Lower lobe of right lung (tissue), 2 donors: ENCODE data around the gene SNAPC5. TPM values are rescaled to one million over a fixed set of nuclear protein-coding genes. Genes with fewer than 3 reads are reported as not detected.
A peak's percentile ranks its signal among the peaks of the same experiment; 100 is the strongest.

ENCODE experiments used
- ATAC-seq, 2 donors: fragments of 200-7000 bp; cut with Tn5 transposase; one replicate each; pipeline ENCODE4 v1.9.1; 2020 to 2022; ENCODE audit warnings: mild to moderate bottlenecking in 2 of 2, moderate library complexity in 2 of 2
- DNase-seq: peaks from one replicate; pipeline ENCODE4 v3.0.0-alpha.2; 2020
- H3K27ac ChIP-seq: fragments of 200-600 bp; one replicate; pipeline ENCODE4 v1.8.0; 2022
- H3K27me3 ChIP-seq: fragments of 200-600 bp; one replicate; pipeline ENCODE4 v1.8.0; 2022; ENCODE audit warnings: low read depth
- H3K36me3 ChIP-seq: fragments of 200-600 bp; one replicate; pipeline ENCODE4 v1.8.0; 2022; ENCODE audit warnings: mild to moderate bottlenecking
- H3K4me1 ChIP-seq: fragments of 200-600 bp; one replicate; pipeline ENCODE4 v1.8.0; 2022
- H3K4me3 ChIP-seq: fragments of 200-600 bp; one replicate; pipeline ENCODE4 v1.8.0; 2022; ENCODE audit warnings: mild to moderate bottlenecking
- H3K9me3 ChIP-seq: fragments of 200-600 bp; one replicate; pipeline ENCODE4 v1.8.0; 2022
- intact Hi-C: fragments of 100-400 bp; cut with DNase I; formaldehyde crosslinking; loops from one replicate; pipeline ENCODE4 v1.11.0; 2022
- total RNA-seq: library from RNA; stranded (reverse); fragmentation: NEBNext Ultra II Directional; extraction: Animal tissue kit (Norgen Biotek cat#: 25700); gene quantifications from one replicate; pipeline ENCODE4 v1.2.1, GENCODE V29; 2021
- TF ChIP-seq, protein P1 (sequence below): fragments of 200-600 bp; IDR thresholded peaks from one replicate; pipeline ENCODE4 v1.8.0; 2022; ENCODE audit warnings: antibody characterized with exemption, mild to moderate bottlenecking
- donor health status: DM: no; HTN: yes; CAD: no; lungs with severe emphysema.

The SNAPC5 gene
- total RNA-seq, 1 donor from 2014 or later = 26.1 TPM

- Histone ChIP-seq H3K27ac (no peak overlapping the region), H3K4me1 (no peaks in the 10 kb centered on the region), H3K27me3 (no peaks in the 10 kb centered on the region), H3K9me3 (no peaks in the 10 kb centered on the region), H3K36me3 (peaks cover 13% of the 10 kb centered on the region), H3K4me3 (no peak overlapping the region)
- DNase-seq (no peak), ATAC-seq (no peak)
- TF ChIP-seq, protein P1, sequence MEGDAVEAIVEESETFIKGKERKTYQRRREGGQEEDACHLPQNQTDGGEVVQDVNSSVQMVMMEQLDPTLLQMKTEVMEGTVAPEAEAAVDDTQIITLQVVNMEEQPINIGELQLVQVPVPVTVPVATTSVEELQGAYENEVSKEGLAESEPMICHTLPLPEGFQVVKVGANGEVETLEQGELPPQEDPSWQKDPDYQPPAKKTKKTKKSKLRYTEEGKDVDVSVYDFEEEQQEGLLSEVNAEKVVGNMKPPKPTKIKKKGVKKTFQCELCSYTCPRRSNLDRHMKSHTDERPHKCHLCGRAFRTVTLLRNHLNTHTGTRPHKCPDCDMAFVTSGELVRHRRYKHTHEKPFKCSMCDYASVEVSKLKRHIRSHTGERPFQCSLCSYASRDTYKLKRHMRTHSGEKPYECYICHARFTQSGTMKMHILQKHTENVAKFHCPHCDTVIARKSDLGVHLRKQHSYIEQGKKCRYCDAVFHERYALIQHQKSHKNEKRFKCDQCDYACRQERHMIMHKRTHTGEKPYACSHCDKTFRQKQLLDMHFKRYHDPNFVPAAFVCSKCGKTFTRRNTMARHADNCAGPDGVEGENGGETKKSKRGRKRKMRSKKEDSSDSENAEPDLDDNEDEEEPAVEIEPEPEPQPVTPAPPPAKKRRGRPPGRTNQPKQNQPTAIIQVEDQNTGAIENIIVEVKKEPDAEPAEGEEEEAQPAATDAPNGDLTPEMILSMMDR = no peak
- intact Hi-C loops = no loop called here
Observed at GRCh38 chr15:66523926-66524325, 26.4 kb upstream of the SNAPC5 start.

DNA sequence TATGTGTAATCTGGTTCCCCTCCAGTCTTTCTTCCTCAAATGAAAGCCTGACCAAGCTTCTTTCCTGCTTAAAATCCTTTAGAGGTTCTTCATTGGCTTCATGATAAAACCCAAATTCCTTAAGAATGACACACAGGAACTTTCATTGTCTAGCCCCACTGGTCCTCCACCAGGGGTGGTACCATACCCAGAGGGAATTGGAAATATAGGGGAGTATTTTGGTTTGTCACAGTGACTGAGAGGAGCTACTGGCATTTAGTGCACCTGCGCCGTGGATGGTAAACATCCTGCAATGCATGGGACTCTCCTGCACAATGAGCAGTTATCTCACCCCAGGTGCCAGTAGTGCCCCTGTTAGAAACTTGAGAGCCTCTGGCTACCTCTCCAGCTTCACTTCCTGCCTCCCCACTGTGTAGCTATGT lies 18.4 kb upstream of the SNAPC5 start:
- Histone ChIP-seq H3K9me3 (no peaks in the 10 kb centered on the region), H3K4me3 (no peak overlapping the region), H3K4me1 (no peaks in the 10 kb centered on the region), H3K27me3 (no peaks in the 10 kb centered on the region), H3K27ac (no peak overlapping the region), H3K36me3 (peaks cover 14% of the 10 kb centered on the region)
- DNase-seq (no peak), ATAC-seq (no peak)
- intact Hi-C loops = no loop called here
- TF ChIP-seq, protein P1 = no peak

DNA sequence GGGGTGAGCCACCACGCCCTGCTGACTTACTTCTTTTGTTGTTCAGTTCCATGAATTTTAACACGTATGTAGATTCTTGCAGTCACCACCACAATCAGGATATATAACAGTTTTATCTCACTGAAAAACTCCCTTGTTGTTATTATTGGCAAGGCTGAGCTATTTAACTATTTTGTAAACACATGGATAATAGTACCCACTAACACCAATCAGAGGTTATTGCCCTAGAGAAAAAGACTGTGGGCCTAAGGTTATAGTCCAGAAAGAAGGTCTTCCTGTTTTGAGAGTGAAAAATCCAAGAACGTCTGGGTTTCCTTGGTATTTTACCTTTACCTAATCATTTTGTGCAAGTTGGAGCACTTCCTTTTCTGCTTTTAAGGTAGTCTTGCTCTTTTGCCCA lies 17.0 kb upstream of the SNAPC5 start:
- Histone ChIP-seq H3K27ac (no peak overlapping the region), H3K27me3 (no peaks in the 10 kb centered on the region), H3K4me1 (no peaks in the 10 kb centered on the region), H3K36me3 (peaks cover 10% of the 10 kb centered on the region), H3K4me3 (no peak overlapping the region), H3K9me3 (no peaks in the 10 kb centered on the region)
- ATAC-seq = no peak
- intact Hi-C loops = no loop called here
- TF ChIP-seq, protein P1 = no peak
- no peak for DNase-seq

DNA sequence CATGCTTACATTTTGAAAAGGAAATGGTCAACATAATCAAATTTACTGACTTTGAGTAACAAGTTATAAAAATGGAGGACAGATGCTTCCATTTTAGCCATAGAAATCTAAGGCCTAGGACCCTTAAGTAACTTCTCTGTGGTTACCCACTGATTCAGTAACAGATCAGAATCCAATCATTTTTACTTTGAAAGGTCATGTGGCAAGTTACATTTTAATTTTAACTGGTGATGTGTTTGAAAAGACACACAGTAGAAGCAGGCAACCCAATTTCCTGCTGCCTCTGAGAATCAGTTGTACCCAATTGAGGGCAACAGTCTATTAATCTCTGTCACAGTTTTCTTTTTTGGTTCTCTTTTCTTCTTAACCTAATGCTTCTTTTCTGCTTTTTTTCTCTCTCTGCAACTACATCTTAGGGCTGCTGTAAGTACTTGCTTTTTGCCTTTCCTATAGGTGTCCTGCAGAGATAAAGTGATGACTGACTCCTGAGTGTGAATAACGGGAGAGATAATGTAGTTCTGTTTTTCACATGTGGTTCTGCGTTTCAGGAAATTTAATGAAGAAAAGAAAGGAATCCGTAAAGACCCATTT lies 10.8 kb upstream of the SNAPC5 start:
- Histone ChIP-seq H3K27ac (no peak overlapping the region), H3K9me3 (no peaks in the 10 kb centered on the region), H3K36me3 (peaks cover under 1% of the 10 kb centered on the region), H3K27me3 (no peaks in the 10 kb centered on the region), H3K4me3 (no peak overlapping the region), H3K4me1 (peaks cover 17% of the 10 kb centered on the region)
- intact Hi-C loops = no loop called here
- TF ChIP-seq, protein P1 = no peak
- ATAC-seq (no peak), DNase-seq (no peak)

- Histone ChIP-seq H3K36me3 (peaks cover 26% of the 10 kb centered on the region), H3K4me3 (peak overlapping the region; percentile 99), H3K9me3 (no peaks in the 10 kb centered on the region), H3K27me3 (no peaks in the 10 kb centered on the region), H3K27ac (peak overlapping the region; percentile 97), H3K4me1 (peaks cover 38% of the 10 kb centered on the region)
- DNase-seq = no peak
- TF ChIP-seq, protein P1 = no peak
- intact Hi-C loops = no loop called here
- ATAC-seq = no peak
Observed at GRCh38 chr15:66505818-66506217, 8.3 kb upstream of the SNAPC5 start.

DNA sequence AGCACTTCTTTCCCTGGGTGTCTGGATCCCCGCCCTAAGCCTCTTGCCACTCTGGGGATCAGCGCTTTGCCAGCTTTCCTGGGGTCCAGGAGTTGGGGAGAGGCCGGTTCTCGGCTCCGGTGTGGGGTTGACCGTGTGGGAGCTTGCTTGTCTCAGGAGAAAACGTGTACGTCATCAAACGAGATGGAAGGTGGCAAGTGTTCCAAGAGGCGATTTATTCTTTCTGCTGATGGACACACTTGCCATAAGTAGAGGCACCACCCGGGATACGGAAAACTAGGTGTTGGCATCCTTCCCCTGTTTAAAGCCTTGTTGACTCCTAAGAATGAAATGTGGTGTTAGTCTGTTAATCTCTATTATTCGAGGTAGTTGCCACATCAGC lies 7.9 kb upstream of the SNAPC5 start:
- TF ChIP-seq, protein P1 = no peak
- H3K27ac ChIP-seq = peak overlapping the region; percentile 97
- no peak for DNase-seq
- H3K27me3 ChIP-seq = no peaks in the 10 kb centered on the region
- H3K9me3 ChIP-seq = no peaks in the 10 kb centered on the region
- peak in 1 of 2 donors; percentile 45 for ATAC-seq
- H3K4me3 ChIP-seq = peak overlapping the region; percentile 99
- H3K4me1 ChIP-seq = peaks cover 38% of the 10 kb centered on the region
- intact Hi-C loops = no loop called here
- peaks cover 30% of the 10 kb centered on the region for H3K36me3 ChIP-seq
